Naive B cell (primary cell): ENCODE measurements around the gene BATF3. TPM values are rescaled to one million over a fixed set of nuclear protein-coding genes. Genes with fewer than 3 reads are reported as not detected.
A peak's percentile ranks its signal among the peaks of the same experiment; 100 is the strongest.

ENCODE experiments used
- ATAC-seq, 2 donors: fragments of 150-1000 bp; cut with Tn5 transposase; 2 replicates each; pipeline ENCODE4 v1.10.0; 2021; ENCODE audit warnings: low read depth in 2 of 2, mild to moderate bottlenecking in 2 of 2, moderate library complexity in 2 of 2
- DNase-seq: peaks from one replicate; pipeline ENCODE4 v3.0.0; 2022
- H3K27ac Mint-ChIP-seq, 6 donors: one replicate each; pipeline ENCODE4 v1.8.0; 2020 to 2022; ENCODE audit warnings: mild to moderate bottlenecking in 6 of 6, mixed read lengths in 6 of 6, moderate library complexity in 5 of 6, inconsistent platforms in 2 of 6
- H3K27me3 Mint-ChIP-seq, 3 donors: one replicate each; pipeline ENCODE4 v1.8.0; 2021 to 2022; ENCODE audit warnings: mixed read lengths in 3 of 3, mild to moderate bottlenecking in 1 of 3
- H3K36me3 Mint-ChIP-seq, 2 donors: one replicate each; pipeline ENCODE4 v1.8.0; 2020 to 2022; ENCODE audit warnings: mixed read lengths in 2 of 2, inconsistent platforms in 1 of 2, mild to moderate bottlenecking in 1 of 2
- H3K4me1 Mint-ChIP-seq, 3 donors: one replicate each; pipeline ENCODE4 v1.8.0; 2020 to 2022; ENCODE audit warnings: mixed read lengths in 3 of 3, inconsistent platforms in 1 of 3, mild to moderate bottlenecking in 1 of 3, moderate library complexity in 1 of 3
- H3K4me3 Mint-ChIP-seq, 8 donors: one replicate each; pipeline ENCODE4 v1.8.0; 2020 to 2022; ENCODE audit warnings: mild to moderate bottlenecking in 8 of 8, mixed read lengths in 8 of 8, moderate library complexity in 8 of 8, inconsistent platforms in 2 of 8
- H3K9me3 Mint-ChIP-seq, 7 donors: one replicate each; pipeline ENCODE4 v1.8.0; 2020 to 2022; ENCODE audit warnings: mixed read lengths in 7 of 7, mild to moderate bottlenecking in 5 of 7, inconsistent platforms in 2 of 7, moderate library complexity in 1 of 7
- polyA plus RNA-seq, 6 donors: library from polyadenylated mRNA; unstranded; fragments of 300-500 nt; fragmentation: Illumina TruSeq; gene quantifications; one replicate each; pipeline ENCODE4 v1.2.3, GENCODE V29; 2021; ENCODE audit warnings: low read depth in 6 of 6

The BATF3 gene
- polyA plus RNA-seq, 6 donors from 2014 or later: not detected

GRCh38 chr1:212700223-212700891 is 717 bp upstream of the BATF3 start:
- Mint-ChIP-seq H3K27ac (peak overlapping the region in 2 of 6 donors; percentile 8 to 50), H3K36me3 (no peaks in the 10 kb centered on the region), H3K4me3 (peak overlapping the region; percentile 83 to 93 (median 90)), H3K27me3 (peaks cover 12 to 18% (median 12%) of the 10 kb centered on the region in 3 donors), H3K4me1 (peaks cover 33 to 49% (median 33%) of the 10 kb centered on the region in 3 donors), H3K9me3 (no peaks in the 10 kb centered on the region)
- ATAC-seq: peak; percentile 42 to 52
- peak; percentile 37 for DNase-seq

- H3K27ac Mint-ChIP-seq: peak overlapping the region; percentile 3 to 83 (median 58)
- peak overlapping the region; percentile 74 to 93 (median 87) for H3K4me3 Mint-ChIP-seq
- ATAC-seq (peak; percentile 60 to 62), DNase-seq (peak; percentile 31)
- peaks cover 33 to 49% (median 33%) of the 10 kb centered on the region in 3 donors for H3K4me1 Mint-ChIP-seq
- H3K36me3 Mint-ChIP-seq: no peaks in the 10 kb centered on the region
- H3K9me3 Mint-ChIP-seq: no peaks in the 10 kb centered on the region
- peaks cover 12 to 18% (median 18%) of the 10 kb centered on the region in 3 donors for H3K27me3 Mint-ChIP-seq
These were observed 476 bp downstream of the BATF3 start for GRCh38 chr1:212699104-212699624.

- Mint-ChIP-seq H3K27ac (peak overlapping the region in 4 of 6 donors; percentile 3 to 54 (median 30)), H3K27me3 (peaks cover 12 to 24% (median 19%) of the 10 kb centered on the region in 3 donors)
- no peak for ATAC-seq
These were observed 1.1 kb downstream of the BATF3 start for GRCh38 chr1:212698467-212699103.

GRCh38 chr1:212696721-212697331 is 2.8 kb downstream of the BATF3 start:
- no peaks in the 10 kb centered on the region for H3K9me3 Mint-ChIP-seq
- peaks cover 12 to 27% (median 24%) of the 10 kb centered on the region in 3 donors for H3K27me3 Mint-ChIP-seq
- no peaks in the 10 kb centered on the region for H3K36me3 Mint-ChIP-seq
- peaks cover 32 to 45% (median 33%) of the 10 kb centered on the region in 3 donors for H3K4me1 Mint-ChIP-seq
- ATAC-seq: no peak
- DNase-seq: no peak
- H3K27ac Mint-ChIP-seq: no peak overlapping the region
- H3K4me3 Mint-ChIP-seq: peak overlapping the region in 3 of 8 donors; percentile 39 to 65 (median 52)

More at GRCh38 chr1:212698467-212699103, 1.1 kb downstream of the BATF3 start:
- H3K4me3 Mint-ChIP-seq: peak overlapping the region; percentile 74 to 93 (median 87)
- no peaks in the 10 kb centered on the region for H3K36me3 Mint-ChIP-seq
- H3K9me3 Mint-ChIP-seq: no peaks in the 10 kb centered on the region
- no peak for DNase-seq
- H3K4me1 Mint-ChIP-seq: peaks cover 33 to 49% (median 33%) of the 10 kb centered on the region in 3 donors

- Mint-ChIP-seq H3K4me1 (peaks cover 9 to 19% (median 11%) of the 10 kb centered on the region in 3 donors), H3K27me3 (peaks cover 12 to 30% (median 27%) of the 10 kb centered on the region in 3 donors), H3K4me3 (no peak overlapping the region), H3K36me3 (no peaks in the 10 kb centered on the region), H3K9me3 (no peaks in the 10 kb centered on the region), H3K27ac (no peak overlapping the region)
- no peak for ATAC-seq
- DNase-seq: no peak
These were observed 6.6 kb downstream of the BATF3 start for GRCh38 chr1:212692774-212693644.

- H3K4me1 Mint-ChIP-seq: peaks cover 3 to 6% (median 4%) of the 10 kb centered on the region in 3 donors
- H3K27ac Mint-ChIP-seq: no peak overlapping the region
- ATAC-seq: no peak
- no peak for DNase-seq
- no peaks in the 10 kb centered on the region for H3K9me3 Mint-ChIP-seq
- H3K36me3 Mint-ChIP-seq: peaks cover 0 to 5% of the 10 kb centered on the region in 2 donors
- H3K27me3 Mint-ChIP-seq: peaks cover 20 to 35% (median 33%) of the 10 kb centered on the region in 3 donors
- no peak overlapping the region for H3K4me3 Mint-ChIP-seq
These were observed 8.0 kb downstream of the BATF3 start for GRCh38 chr1:212691561-212692071.

GRCh38 chr1:212690816-212691403 is 8.7 kb downstream of the BATF3 start:
- no peak overlapping the region for H3K4me3 Mint-ChIP-seq
- H3K27ac Mint-ChIP-seq: no peak overlapping the region
- H3K36me3 Mint-ChIP-seq: peaks cover 0 to 5% of the 10 kb centered on the region in 2 donors
- DNase-seq (no peak), ATAC-seq (no peak)
- H3K27me3 Mint-ChIP-seq: peaks cover 14 to 32% (median 26%) of the 10 kb centered on the region in 3 donors
- no peaks in the 10 kb centered on the region for H3K9me3 Mint-ChIP-seq
- no peaks in the 10 kb centered on the region for H3K4me1 Mint-ChIP-seq

GRCh38 chr1:212689758-212690529 is 9.7 kb downstream of the BATF3 start:
- DNase-seq (no peak), ATAC-seq (no peak)
- no peaks in the 10 kb centered on the region for H3K4me1 Mint-ChIP-seq
- H3K27me3 Mint-ChIP-seq: peaks cover 10 to 27% (median 21%) of the 10 kb centered on the region in 3 donors
- no peak overlapping the region for H3K4me3 Mint-ChIP-seq
- peaks cover 0 to 5% of the 10 kb centered on the region in 2 donors for H3K36me3 Mint-ChIP-seq
- no peak overlapping the region for H3K27ac Mint-ChIP-seq
- no peaks in the 10 kb centered on the region for H3K9me3 Mint-ChIP-seq

GRCh38 chr1:212689196-212689725 is 10.4 kb downstream of the BATF3 start:
- H3K27me3 Mint-ChIP-seq: peaks cover 14 to 33% (median 16%) of the 10 kb centered on the region in 3 donors
- H3K36me3 Mint-ChIP-seq: peaks cover 0 to 5% of the 10 kb centered on the region in 2 donors
- no peak for DNase-seq
- no peak for ATAC-seq
- no peaks in the 10 kb centered on the region for H3K4me1 Mint-ChIP-seq
- no peaks in the 10 kb centered on the region for H3K9me3 Mint-ChIP-seq
- no peak overlapping the region for H3K4me3 Mint-ChIP-seq
- H3K27ac Mint-ChIP-seq: no peak overlapping the region

- Mint-ChIP-seq H3K9me3 (no peaks in the 10 kb centered on the region), H3K27me3 (peaks cover 13 to 38% (median 21%) of the 10 kb centered on the region in 3 donors), H3K36me3 (peaks cover 0 to 5% of the 10 kb centered on the region in 2 donors), H3K4me1 (peaks cover 0 to 6% (median 0%) of the 10 kb centered on the region in 3 donors), H3K4me3 (no peak overlapping the region), H3K27ac (no peak overlapping the region)
- DNase-seq: no peak
- no peak for ATAC-seq
These were observed 11.1 kb downstream of the BATF3 start for GRCh38 chr1:212688341-212689047.

GRCh38 chr1:212687811-212688210 is 11.8 kb downstream of the BATF3 start:
- Mint-ChIP-seq H3K27me3 (peaks cover 11 to 34% (median 21%) of the 10 kb centered on the region in 3 donors), H3K4me3 (no peak overlapping the region), H3K36me3 (peaks cover 0 to 5% of the 10 kb centered on the region in 2 donors), H3K27ac (peak overlapping the region in 1 of 6 donors; percentile 37), H3K9me3 (no peaks in the 10 kb centered on the region), H3K4me1 (peaks cover 0 to 12% (median 6%) of the 10 kb centered on the region in 3 donors)
- no peak for ATAC-seq
- DNase-seq: no peak
